Mesenteric fat pad (tissue), 1 donor: Measurements from ENCODE around the gene NCS1. TPM values are rescaled to one million over a fixed set of nuclear protein-coding genes. Genes with fewer than 3 reads are reported as not detected.

Experiments used
- DNase-seq: peaks from one replicate; pipeline ENCODE4 v3.0.0-alpha.2; 2020; ENCODE audit warnings: low spot score
- total RNA-seq: library from RNA; stranded (reverse); fragmentation: NEBNext Ultra II Directional; extraction: Animal tissue kit (Norgen Biotek cat#: 25700); gene quantifications from one replicate; pipeline ENCODE4 v1.2.1, GENCODE V29; 2021
- donor health status: DM: yes; HTN: yes; CAD: no.

The NCS1 gene
- total RNA-seq, 1 donor from 2014 or later: 11.9 TPM

DNA sequence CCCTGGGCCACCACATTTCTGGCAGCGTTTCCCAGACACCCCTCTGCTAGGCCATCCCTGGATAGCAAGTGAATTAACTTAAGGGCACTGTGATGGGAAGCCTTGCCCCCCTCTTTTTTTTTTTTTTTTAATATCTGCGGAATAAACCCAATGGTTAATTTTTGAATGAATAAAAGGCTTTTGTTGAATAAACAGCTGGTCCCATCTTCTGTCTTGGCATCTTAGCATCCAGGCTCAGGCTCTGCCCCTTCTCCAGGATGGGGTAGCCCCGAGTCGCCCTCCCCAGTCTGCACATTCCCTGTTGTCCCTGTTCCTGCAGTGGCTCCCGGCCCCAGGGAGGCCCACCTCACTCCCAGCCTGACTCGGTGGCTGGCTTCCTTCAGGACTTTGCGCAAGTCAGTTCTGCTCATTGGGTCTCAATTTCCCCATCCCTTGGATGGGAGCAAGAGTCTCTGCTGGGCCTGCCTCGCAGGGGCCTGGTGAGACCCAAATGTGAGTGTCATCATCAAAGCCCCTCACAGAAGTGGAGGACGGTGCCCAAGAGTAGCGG, 64.3 kb downstream of the NCS1 start:
- no peak for DNase-seq

DNA sequence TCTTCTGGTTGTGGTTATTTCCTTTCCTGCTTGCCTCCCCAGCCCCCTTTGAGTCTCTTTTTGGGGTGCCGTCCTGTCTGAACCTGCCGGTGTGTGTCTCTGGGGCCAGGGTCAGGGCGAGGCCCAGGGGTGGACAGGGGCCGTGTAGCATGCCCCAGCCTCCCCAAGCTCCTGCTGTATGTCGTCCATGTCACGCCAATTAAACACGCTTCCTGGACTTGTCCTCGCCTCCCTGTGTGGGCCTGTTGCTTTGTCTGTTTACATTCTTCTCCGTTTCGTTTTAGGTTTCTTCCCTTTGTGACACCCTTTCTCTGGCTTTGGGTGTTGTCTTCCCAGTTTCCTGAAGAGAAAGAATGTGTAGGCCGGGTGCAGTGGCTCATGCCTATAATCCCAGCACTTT, 64.9 kb downstream of the NCS1 start:
- no peak for DNase-seq

DNA sequence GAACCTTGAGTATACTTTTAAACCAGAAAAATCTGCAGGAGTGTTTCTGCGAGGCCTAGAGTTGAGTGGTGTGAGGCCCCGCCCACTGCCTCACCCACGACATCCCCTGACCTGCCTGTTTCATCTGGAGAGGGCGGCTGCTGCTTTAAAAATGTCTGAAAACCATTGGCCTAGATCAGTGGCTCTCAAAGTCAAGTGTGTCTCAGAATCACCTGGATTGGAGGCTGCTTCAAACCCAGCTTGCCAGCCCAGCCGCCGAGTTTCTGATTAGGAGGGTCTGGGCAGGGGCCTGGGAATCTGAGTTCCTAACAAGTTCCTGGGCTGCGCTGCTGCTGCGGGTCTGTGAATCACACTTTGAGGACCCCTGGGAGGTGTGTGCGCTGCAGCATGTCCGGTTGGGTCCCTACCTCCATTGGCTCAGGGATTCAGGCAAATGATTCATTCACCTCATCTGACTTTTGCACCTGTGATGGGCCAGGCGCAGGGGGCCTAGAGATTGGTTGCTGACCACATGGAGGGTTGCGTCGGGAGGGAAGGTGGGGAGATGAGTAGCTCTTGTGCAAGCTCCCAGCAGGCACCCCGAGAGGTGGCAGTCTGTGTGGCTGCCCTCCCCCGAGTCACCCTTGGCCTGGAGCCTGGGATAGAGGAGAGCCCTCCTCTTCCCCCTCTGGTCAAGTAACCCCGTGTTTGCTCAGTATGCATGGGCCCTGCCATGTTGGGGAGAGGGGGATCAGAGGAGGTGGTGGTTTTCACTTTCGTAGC, 65.7 kb downstream of the NCS1 start:
- DNase-seq: no peak

DNA sequence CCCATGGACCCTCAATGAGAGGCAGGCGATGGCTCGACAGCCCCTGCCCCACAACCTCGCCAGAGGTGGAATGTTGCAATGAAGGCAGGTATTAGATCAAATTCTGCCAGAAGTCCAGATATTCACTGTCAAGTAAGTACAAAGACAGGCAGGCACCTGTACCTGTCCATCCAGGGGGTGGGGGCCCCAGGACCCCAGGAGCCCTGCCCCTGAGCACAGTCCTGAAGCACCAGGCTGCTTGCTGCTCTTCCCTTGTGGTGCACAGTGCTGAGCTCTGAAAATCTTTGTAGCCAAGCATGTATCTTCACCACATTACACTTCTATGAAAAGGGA, 67.1 kb downstream of the NCS1 start:
- no peak for DNase-seq

DNA sequence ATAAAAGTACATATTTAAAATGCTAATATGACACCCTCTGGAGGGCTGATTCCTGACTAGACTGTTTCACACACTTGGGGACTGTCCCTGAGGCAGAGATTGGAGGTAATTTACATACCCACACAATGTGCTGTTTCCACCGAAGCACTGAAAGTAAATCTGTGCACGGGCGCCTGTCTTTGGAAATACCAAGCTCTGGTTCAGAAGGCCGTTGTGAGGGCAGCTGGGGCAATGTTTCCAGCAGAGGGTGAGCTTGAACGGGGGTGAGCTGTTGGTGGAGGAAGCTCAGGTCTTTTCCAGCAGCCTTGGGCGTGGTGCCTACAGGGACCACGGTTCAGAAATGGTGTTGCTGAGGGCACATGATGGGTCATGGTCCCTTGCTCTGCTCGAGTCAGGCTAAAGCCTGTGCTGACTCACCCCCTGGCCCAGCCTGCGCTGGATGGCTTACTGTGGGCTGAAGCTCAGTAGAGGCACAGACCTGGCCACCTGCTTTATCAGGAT, 67.6 kb downstream of the NCS1 start:
- no peak for DNase-seq

DNA sequence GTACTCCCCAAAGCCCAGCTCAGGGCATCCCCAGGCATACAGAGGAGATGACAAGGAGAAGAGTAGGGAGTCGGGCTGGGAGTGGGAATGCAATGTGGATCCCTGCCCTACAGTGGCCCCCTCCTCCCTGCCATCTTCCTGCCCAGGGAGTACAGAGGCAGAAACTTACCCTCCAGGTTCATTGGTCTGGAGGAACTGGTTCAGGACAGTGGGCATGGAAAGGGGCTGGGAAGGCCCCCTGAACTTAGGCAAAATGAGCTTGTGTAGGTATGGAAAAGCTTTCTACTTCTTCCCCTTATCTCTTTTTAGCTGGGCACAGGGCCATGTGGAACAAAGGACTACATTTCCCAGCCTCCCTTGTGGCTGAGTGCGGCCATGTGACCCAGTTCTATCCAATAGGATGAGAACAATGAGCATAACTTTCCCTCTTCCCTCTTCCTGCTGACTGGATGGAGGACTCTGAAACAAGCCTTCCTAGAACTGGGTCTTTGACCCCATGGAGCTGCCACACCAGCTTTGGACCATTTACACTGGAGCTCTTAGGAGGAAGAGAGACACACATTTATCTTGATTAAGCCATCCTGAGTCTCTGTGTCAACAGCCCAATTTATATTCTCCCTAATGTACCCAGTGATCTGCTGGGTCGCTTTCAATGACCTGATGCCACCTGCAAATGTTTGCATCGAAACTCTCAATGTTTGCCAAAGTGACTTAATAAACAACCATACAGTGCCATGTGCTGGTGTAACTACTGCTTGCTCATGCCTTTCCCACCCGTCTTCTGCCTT, 68.4 kb downstream of the NCS1 start:
- no peak for DNase-seq

DNA sequence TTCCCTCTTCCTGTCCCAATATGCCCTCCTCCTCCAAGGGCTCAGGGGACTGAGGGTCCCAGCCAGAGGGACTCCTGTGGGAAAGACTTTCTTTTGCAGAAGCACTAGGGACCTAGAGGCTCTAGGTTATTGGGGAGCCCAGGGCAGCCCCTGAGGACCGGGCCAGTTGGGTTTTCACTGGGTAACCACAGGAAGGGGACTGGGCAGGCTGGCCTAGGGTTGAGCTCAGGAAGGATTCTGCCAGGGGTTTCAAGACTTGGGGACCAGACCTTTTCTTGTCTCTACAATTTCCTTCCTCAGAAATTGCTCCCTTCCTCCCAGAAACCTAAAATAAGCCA, 69.0 kb downstream of the NCS1 start:
- DNase-seq: no peak

DNA sequence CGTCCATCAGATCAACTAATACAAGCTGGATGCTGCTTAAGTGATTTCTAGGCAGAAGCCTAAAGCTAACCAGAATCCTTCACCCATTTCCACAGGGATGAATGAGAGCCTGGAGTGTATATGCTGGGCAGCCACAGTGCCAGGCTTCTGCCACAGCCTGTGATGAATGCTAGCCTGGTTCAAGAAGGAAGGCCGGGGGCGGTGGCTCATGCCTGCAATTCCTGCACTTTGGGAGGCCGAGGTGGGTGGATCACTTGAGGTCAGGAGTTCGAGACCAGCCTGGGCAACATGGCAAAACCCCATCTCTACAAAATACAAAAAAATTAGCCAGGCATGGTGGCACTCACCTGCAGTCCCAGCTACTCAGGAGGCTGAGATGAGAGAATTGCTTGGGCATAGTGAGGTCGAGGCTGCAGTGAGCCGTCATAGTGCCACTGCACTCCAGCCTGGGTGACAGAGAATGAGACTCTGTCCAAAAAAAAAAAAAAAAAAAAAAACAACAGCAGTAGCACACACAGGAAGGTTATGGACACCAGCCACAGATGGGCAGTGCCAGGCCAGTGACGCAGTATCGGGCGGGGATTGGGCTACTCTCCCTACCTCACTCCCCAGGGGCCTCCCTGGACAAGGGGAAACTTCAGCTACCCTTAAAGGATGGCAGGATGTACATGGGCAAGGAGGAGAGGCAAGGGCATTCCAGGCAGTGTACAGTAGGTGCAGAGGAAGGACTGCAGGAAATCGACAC, 70.2 kb downstream of the NCS1 start:
- no peak for DNase-seq

DNA sequence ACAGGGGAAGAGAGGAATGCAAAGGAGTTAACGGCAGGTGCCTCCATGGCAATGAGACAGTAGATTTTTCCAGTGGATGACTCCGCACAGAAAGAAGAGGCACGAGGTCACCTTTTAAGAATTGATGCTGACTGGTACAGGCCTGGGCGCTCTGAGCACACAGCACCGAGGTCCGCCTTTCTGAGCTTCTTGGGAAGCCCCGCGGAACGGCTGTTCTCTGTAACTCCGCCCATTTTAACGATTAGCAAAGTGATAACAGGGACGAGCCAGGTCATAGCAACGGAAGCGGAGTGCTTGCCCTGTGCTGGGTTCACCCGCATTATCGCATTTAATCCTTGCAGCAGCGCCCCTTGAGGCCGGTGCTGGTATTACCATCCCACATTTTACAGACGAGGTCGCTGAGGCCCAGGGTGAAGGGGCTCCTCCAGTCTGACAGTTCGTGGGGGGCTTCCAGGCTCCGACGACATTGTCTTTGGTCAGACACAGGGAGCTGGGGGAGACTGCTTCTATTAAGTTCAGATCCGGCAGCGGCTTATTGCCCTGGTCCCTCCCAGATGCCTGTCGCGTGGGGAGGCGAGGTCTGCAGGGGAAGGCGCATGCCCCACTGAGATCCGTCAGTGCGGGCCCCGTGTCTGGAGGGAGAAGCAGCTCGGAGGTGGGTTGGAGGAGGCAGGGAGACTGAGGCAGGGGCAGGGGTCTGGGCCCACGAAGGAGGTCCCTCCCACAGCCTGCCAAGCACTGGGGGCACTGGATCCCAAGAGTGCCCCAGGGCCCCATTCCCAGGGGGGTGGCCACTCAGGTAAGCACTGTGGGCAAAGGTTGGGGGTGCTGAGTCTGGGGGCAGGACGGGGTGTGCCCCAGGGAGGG, 71.0 kb downstream of the NCS1 start:
- DNase-seq: no peak

DNA sequence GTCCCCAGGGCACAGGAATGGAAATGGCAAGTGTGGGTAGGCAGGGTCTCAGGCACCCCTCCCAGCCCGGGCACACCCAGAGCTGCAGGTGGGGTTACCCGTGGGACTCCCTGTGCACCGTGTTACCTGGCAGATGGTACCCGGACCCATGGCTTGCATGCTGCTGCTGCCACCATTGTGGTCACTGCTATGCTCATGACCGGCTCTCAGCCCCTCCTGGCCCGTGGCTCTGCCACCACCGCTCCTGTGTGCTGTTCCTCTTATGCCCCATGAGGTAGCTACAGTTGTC, 71.6 kb downstream of the NCS1 start:
- DNase-seq: no peak

DNA sequence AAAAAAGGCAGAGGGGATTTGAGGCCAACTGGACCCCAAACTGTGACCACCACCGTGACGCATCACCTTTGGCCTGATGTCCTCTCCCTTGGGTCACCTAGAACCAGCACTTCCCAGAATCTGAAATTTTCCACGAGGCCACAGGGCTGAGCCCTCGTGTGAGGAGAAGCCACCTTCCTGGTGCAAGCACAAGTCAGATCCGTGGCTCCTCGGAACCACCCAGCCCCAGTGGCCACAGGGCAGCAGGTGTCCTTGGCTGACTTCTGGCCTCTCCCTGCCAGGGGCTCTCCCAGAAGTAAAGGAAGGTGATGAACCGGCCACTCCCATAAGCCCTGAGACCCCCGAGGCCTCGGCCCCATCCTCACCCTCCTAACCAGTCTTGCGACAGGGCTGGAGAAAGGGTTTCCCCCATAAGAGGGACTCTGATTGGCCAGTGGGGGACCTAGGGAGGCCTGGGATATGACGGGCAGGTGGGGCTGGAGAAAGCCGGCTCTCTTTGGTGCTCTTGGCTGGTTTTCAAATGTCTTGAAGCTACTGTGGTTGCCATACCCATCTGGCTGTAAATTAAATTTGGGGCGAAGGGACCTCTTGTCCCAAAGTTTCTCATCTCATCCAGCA, 72.5 kb downstream of the NCS1 start:
- DNase-seq: no peak

DNA sequence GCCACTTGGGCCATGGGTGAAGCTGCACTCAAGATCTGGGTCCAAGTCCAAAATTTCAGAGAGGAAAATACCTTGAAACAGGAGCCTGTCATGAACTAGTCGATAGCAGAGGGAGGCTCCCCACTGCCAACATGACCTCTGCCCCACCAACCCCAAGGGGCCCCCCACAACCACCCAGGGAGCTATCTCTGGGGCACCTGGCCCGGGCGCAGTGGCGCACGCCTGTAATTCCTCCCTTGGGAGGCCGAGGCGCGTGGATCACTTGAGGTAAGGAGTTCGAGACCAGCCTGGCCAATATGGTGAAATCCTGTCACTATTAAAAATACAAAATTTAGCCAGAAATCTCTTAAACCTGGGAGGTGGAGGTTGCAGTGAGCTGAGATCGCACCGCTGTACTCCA, 73.3 kb downstream of the NCS1 start:
- peak; percentile 77 for DNase-seq

DNA sequence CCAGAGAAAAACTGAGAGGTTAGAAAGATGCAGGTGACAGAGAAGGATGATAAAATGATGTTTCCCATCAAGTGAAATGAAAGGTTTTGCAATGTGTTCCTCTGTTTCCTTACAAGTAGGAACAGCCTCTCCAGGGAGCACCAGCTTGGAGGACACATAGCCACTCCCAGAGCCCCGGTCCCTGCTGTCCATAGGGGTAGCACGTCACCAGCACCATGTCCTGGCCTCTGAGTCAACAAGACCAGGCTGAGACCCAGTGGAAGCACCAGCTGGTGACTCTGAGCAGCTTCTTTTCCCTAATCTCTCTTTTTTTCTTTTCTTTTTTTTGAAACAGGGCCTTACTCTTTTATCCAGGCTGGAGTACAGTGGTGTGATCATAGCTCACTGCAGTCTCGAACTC, 73.9 kb downstream of the NCS1 start:
- DNase-seq: peak; percentile 67

DNA sequence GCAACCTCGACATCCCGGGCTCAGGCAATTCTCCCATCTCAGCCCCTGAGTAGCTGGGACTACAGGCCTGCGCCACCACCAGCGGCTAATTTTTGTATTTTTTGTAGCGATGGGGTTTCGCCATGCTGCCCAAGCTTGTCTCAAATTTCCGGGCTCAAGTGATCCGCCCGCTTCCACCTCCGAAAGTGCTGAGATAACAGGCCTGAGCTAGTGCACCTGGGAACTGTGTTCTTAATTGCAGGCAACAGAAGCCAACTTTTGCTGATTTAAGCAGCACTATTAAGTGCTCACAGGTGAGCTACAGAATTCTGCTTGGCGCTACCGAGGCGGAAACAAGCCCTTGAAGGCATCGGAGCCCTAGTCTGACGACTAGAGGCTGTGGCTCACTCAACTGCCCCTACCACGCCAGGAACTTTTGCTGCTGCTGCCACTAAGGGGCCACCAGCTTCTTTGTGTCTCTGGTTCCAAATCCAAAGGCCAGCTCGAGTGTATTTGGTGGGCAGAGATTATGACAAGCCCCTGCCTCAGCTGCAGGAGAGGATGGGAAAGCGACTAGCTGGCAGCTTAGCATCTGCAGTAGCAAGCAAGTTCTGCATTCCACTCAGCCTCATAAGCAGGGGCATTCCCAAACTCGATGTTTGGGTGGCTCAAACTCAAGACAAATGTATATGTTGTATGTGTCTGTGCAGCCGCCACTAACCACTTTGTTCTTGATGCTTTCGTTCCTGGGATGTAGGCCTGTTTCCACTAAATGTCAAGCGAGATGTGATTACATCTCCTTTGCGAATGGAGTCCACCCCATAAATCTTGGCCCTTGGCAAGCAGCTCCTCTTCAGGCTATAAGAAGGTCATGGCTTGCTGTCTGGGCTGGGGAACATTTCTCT, 82.8 kb downstream of the NCS1 start:
- peak; percentile 76 for DNase-seq

DNA sequence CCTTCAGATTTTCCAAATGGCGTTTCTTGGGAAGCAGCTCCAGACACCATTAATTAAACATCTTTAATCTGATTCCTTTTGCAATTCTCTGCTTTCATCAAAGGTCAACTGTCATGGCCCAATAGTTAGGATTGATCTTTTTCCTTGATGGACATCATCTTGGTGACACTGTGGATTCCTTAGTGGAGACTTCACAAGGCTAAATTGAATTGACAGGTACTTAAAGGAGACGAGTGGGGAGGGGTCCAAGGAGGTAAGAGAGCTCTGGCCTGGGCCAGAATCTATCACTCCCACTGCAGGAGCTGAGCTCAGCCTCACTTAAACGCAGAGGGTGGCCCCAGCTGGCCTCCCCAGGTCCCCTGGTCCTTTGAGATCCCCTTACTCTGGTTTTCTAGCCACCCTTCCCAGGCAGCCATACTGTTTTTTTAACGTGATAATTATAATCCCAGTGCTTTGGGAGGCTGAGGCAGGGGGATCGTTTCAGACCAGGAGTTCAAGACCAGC, 83.5 kb downstream of the NCS1 start:
- DNase-seq: peak; percentile 16

DNA sequence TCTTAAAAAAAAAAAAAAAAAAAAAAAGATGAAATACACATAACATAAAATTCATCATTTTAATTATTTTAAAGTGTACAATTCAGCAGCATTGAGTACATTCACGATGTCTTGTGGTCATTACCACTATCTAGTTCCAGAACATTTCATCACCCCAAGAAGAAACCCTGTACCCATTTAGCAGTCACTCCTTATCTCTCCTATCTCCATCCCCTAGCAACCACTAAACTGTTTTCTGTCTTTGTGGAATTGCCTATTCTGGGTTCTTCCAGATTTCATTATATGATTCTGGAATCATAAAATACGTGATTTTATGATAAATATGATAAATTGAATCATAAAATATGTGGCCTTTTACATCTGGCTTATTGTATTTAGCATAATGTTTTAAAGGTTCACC, 84.4 kb downstream of the NCS1 start:
- DNase-seq: no peak

DNA sequence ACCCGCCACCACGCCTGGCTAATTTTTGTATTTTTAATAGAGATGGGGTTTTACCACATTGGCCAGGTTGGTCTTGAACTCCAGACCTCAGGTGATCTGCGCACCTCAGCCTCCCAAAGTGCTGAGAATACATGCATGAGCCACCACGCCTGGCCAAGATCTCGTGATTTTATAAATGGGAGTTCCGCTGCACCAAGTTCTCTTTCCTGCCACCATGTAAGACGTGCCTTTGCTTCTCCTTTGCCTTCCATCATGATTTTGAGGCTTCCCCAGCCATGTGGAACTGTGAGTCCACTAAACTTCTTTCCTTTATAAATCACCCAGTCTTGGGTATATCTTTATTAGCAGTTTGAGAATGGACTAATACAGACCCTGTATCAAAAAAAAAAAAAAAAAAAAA, 85.9 kb downstream of the NCS1 start:
- DNase-seq: peak; percentile 59

DNA sequence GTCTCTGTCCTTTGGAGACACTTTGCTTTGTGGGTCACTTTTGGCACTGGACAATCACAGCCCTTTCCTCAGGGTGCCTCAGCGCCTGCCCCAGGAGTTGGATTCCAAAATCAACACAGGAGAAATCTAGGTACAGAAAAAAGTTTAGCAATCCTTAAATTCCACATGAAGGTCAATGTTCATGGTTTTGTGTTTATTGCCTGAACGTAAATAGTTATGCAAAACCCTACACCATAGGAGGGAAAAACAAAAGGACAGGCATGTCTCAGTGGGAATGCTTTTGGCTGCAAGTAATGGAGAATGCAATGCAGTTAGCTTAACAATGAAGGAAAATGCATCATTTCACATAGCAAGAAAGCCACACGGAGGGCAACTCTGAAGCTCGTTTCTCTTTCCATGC, 86.8 kb downstream of the NCS1 start:
- DNase-seq: peak; percentile 6
